Spleen (tissue), 11 donors: ENCODE data around the gene KRTAP4-9. TPM values are rescaled to one million over a fixed set of nuclear protein-coding genes. Genes with fewer than 3 reads are reported as not detected.
"Not testable (repeated sequence)": the region's sequence is repeated elsewhere in the genome, so short reads cannot be mapped to it uniquely, and the experiment has no call there.

Source experiments
- DNase-seq: peaks from one replicate; pipeline ENCODE4 v3.0.0-alpha.2; 2020
- H3K27ac ChIP-seq, 8 donors: fragments of 200-600 bp; sonication (generic) in 7 of 8; 1 replicate in 4 of 8; 2 replicates in 4 of 8; pipeline versions ENCODE4 v1.5.0 to v1.8.0; 2016 to 2021; ENCODE audit warnings: inconsistent platforms in 4 of 8, mild to moderate bottlenecking in 4 of 8, moderate library complexity in 1 of 8
- H3K27me3 ChIP-seq, 7 donors: fragments of 200-600 bp; sonication (generic) in 6 of 7; replicated peaks in 1 of 7; 1 replicate in 4 of 7; 2 replicates in 3 of 7; pipeline versions ENCODE4 v1.5.0 to v1.8.0; 2016 to 2021; ENCODE audit warnings: inconsistent platforms in 3 of 7, mild to moderate bottlenecking in 1 of 7
- H3K36me3 ChIP-seq, 6 donors: fragments of 200-600 bp; sonication (generic) in 5 of 6; 1 replicate in 4 of 6; 2 replicates in 2 of 6; pipeline versions ENCODE4 v1.5.0 to v1.8.0; 2016 to 2021; ENCODE audit warnings: inconsistent platforms in 2 of 6
- H3K4me1 ChIP-seq, 6 donors: fragments of 200-600 bp; sonication (generic) in 5 of 6; 1 replicate in 3 of 6; 2 replicates in 3 of 6; pipeline versions ENCODE4 v1.5.0 to v1.8.0; 2016 to 2021; ENCODE audit warnings: inconsistent platforms in 3 of 6
- H3K4me3 ChIP-seq, 8 donors: fragments of 200-600 bp; sonication (generic) in 7 of 8; 1 replicate in 4 of 8; 2 replicates in 4 of 8; pipeline versions ENCODE4 v1.5.0 to v1.8.0; 2016 to 2021; ENCODE audit warnings: inconsistent platforms in 4 of 8, mild to moderate bottlenecking in 4 of 8, moderate library complexity in 2 of 8
- H3K9me3 ChIP-seq, 8 donors: fragments of 200-600 bp; sonication (generic) in 7 of 8; 1 replicate in 4 of 8; 2 replicates in 4 of 8; pipeline versions ENCODE4 v1.5.0 to v1.8.0; 2016 to 2021; ENCODE audit warnings: inconsistent platforms in 4 of 8
- CTCF ChIP-seq, 11 experiments: fragments of 200-600 bp in 7 of 11; fragments of 450-650 bp in 4 of 11; sonication (generic) in 4 of 11; IDR thresholded peaks in 8 of 11; conservative IDR thresholded peaks in 3 of 11; 1 replicate in 7 of 11; 2 replicates in 4 of 11; pipeline versions ENCODE4 v1.4.0 to v1.8.0; 2016 to 2021; ENCODE audit warnings: antibody characterized with exemption in 11 of 11, inconsistent platforms in 4 of 11, mild to moderate bottlenecking in 1 of 11
- POLR2A ChIP-seq, 3 donors: fragments of 450-650 bp; IDR thresholded peaks; one replicate each; pipeline ENCODE4 v1.5.1; 2017; ENCODE audit warnings: antibody characterized with exemption in 3 of 3, mild to moderate bottlenecking in 1 of 3
- POLR2AphosphoS5 ChIP-seq, 3 donors: sonication (generic); formaldehyde crosslinking; IDR thresholded peaks; one replicate each; pipeline ENCODE4 v1.5.1; 2017; ENCODE audit warnings: antibody characterized with exemption in 3 of 3
- WGBS, 5 donors: extraction: QIAGEN DNeasy Blood & Tissue Kit in 3 of 5; methylation state at CpG; one replicate each; pipeline versions ENCODE4 v1.1.5 to v1.1.7; 2013 to 2018; 5-methylcytosine and 5-hydroxymethylcytosine counted together
- intact Hi-C: fragments of 100-400 bp; cut with DNase I; formaldehyde crosslinking; loops from one replicate; pipeline ENCODE4 v1.15.0; 2023; ENCODE audit warnings: low total_unique reads
- polyA plus RNA-seq, 3 donors: library from polyadenylated mRNA; stranded (reverse); fragments of 200-250 nt; gene quantifications; one replicate each; pipeline ENCODE4 v1.2.1, GENCODE V29; 2013
- total RNA-seq, 7 donors: library from RNA; depleted of rRNA in 3 of 7; stranded (reverse); fragments of >200 nt in 3 of 7; fragmentation: NEBNext Ultra II Directional in 4 of 7; extraction: Animal tissue kit (Norgen Biotek cat#: 25700) in 4 of 7; gene quantifications; one replicate each; pipeline versions ENCODE4 v1.1.0 to v1.2.1, GENCODE V29; 2016 to 2021
- donor health status: healthy with polysubstance abuse.
- donor health status: DM: no; HTN: no; CAD: no; lungs with moderate emphysema.
- donor health status: DM: no; HTN: no; CAD: no.
- donor health status: Bipolar disorder and iron deficiency.
- donor health status: healthy.
- donor health status: DM: no; HTN: no; CAD: no.
- donor health status: DM: yes; HTN: yes; CAD: no.

The KRTAP4-9 gene
- total and polyA plus RNA-seq, 10 donors = not detected

GRCh38 chr17:41073676-41074075, 31.5 kb upstream of the KRTAP4-9 start:
- no peak for DNase-seq
- H3K4me3 ChIP-seq = no peak overlapping the region
- TF ChIP-seq CTCF (IDR thresholded peaks at IDR 0.05 in 8 of 11, conservative IDR thresholded peaks at IDR 0.05 in 3 of 11) (no peak), POLR2A (IDR thresholded peaks at IDR 0.05) (no peak), POLR2AphosphoS5 (IDR thresholded peaks at IDR 0.05) (no peak)
- no peaks in the 10 kb centered on the region for H3K9me3 ChIP-seq
- 76 to 94% (median 90%) methylated on average over 2 of the region's 2 CpGs for WGBS, 5 donors
- H3K4me1 ChIP-seq = no peaks in the 10 kb centered on the region
- intact Hi-C loops = no loop called here
- H3K27ac ChIP-seq = no peak overlapping the region
- H3K36me3 ChIP-seq = no peaks in the 10 kb centered on the region
- H3K27me3 ChIP-seq = peaks cover 0 to 9% (median 0%) of the 10 kb centered on the region in 7 donors

GRCh38 chr17:41076788-41077187, 28.4 kb upstream of the KRTAP4-9 start:
- H3K9me3 ChIP-seq = no peaks in the 10 kb centered on the region
- TF ChIP-seq POLR2AphosphoS5 (IDR thresholded peaks at IDR 0.05) (no peak), CTCF (IDR thresholded peaks at IDR 0.05 in 8 of 11, conservative IDR thresholded peaks at IDR 0.05 in 3 of 11) (no peak), POLR2A (IDR thresholded peaks at IDR 0.05) (no peak)
- H3K36me3 ChIP-seq = no peaks in the 10 kb centered on the region
- no peak for DNase-seq
- no peak overlapping the region for H3K4me3 ChIP-seq
- H3K27ac ChIP-seq = no peak overlapping the region
- intact Hi-C loops = no loop called here
- H3K4me1 ChIP-seq = no peaks in the 10 kb centered on the region
- H3K27me3 ChIP-seq = peaks cover 0 to 9% (median 0%) of the 10 kb centered on the region in 7 donors

- DNase-seq = no peak
- no peak overlapping the region for H3K4me3 ChIP-seq
- H3K27ac ChIP-seq = no peak overlapping the region
- H3K27me3 ChIP-seq = no peaks in the 10 kb centered on the region
- WGBS, 5 donors = 46 to 73% (median 56%) methylated on average over 4 of the region's 4 CpGs
- no peaks in the 10 kb centered on the region for H3K4me1 ChIP-seq
- intact Hi-C loops = no loop called here
- no peak for TF ChIP-seq CTCF (IDR thresholded peaks at IDR 0.05 in 8 of 11, conservative IDR thresholded peaks at IDR 0.05 in 3 of 11)
- no peak for TF ChIP-seq POLR2A (IDR thresholded peaks at IDR 0.05)
- TF ChIP-seq POLR2AphosphoS5 (IDR thresholded peaks at IDR 0.05) = no peak
- H3K9me3 ChIP-seq = no peaks in the 10 kb centered on the region
- no peaks in the 10 kb centered on the region for H3K36me3 ChIP-seq
Observed at GRCh38 chr17:41082626-41083025, 22.6 kb upstream of the KRTAP4-9 start.

GRCh38 chr17:41083427-41083826, 21.8 kb upstream of the KRTAP4-9 start:
- 62 to 92% (median 90%) methylated on average over 2 of the region's 2 CpGs for WGBS, 5 donors
- H3K27ac ChIP-seq = not testable (repeated sequence)

GRCh38 chr17:41084100-41084856, 20.9 kb upstream of the KRTAP4-9 start, which contains the start of gene KRTAP4-7:
Gene KRTAP4-7 (plus strand): TSS chr17:41084150. CDS start chr17:41084207, 57 bp downstream.
- H3K9me3 ChIP-seq, intact Hi-C loops, H3K27me3 ChIP-seq, H3K36me3 ChIP-seq, H3K4me3 ChIP-seq, DNase-seq, H3K27ac ChIP-seq, H3K4me1 ChIP-seq: not testable (repeated sequence)
- 72 to 89% (median 85%) methylated on average over 8 to 14 of the region's 14 CpGs for WGBS, 5 donors

More at GRCh38 chr17:41083427-41083826, 21.8 kb upstream of the KRTAP4-9 start:
- H3K9me3 ChIP-seq, H3K4me3 ChIP-seq, H3K27me3 ChIP-seq, H3K36me3 ChIP-seq, H3K4me1 ChIP-seq, intact Hi-C loops, DNase-seq: not testable (repeated sequence)

- H3K27me3 ChIP-seq, H3K4me1 ChIP-seq, intact Hi-C loops, H3K36me3 ChIP-seq, H3K4me3 ChIP-seq, H3K27ac ChIP-seq, DNase-seq: not testable (repeated sequence)
- H3K9me3 ChIP-seq = peaks cover 0 to 11% (median 0%) of the 10 kb centered on the region in 8 donors
- 29 to 63% (median 52%) methylated on average over 4 of the region's 4 CpGs for WGBS, 5 donors
Observed at GRCh38 chr17:41088760-41089352, 16.3 kb upstream of the KRTAP4-9 start.
